ENCODE results near the gene EHD3. TPM values are rescaled to one million over a fixed set of nuclear protein-coding genes. Genes with fewer than 3 reads are reported as not detected.

EHD3 gene
- total and polyA plus RNA-seq, 10 of the 15 experiments (the other 5 are each of a cell fraction or from before 2014, with no cell fraction given), result 1.1 to 10.9 (median 8.2) TPM

GRCh38 chr2:31204783-31205182 lies 29.2 kb upstream of the EHD3 start:
- no peak for DNase-seq (ENCODE audit: low read depth, low spot score)
- no peak overlapping the region for H2AFZ ChIP-seq (ENCODE audit: control insufficient read depth, low read depth, low read length)
- no peaks in the 10 kb centered on the region for H3K79me2 ChIP-seq (ENCODE audit: control insufficient read depth, insufficient read depth, low read length)
- no peaks in the 10 kb centered on the region; a peak in 2 of 4 replicates for H3K27me3 ChIP-seq (replicated peaks in 1 of 2; ENCODE audit: control insufficient read depth in 2 of 2, insufficient read depth in 2 of 2, low read length in 1 of 2)
- ATAC-seq, result no peak
- no peaks in the 10 kb centered on the region for H3K36me3 ChIP-seq (ENCODE audit: control insufficient read depth in 2 of 2, insufficient read depth in 2 of 2, low read length in 1 of 2)
- H3K4me1 ChIP-seq (ENCODE audit: control insufficient read depth, insufficient read depth, low read length), result peaks cover 4% of the 10 kb centered on the region; the same call in 1 of the 2 replicates
- WGBS (ENCODE audit: insufficient coverage, insufficient replicate concordance, low lambda C conversion rate, missing lambda C conversion rate), result 62% methylated on average over 6 of the region's 6 CpGs
- intact Hi-C loops (cut with micrococcal nuclease; ENCODE audit: unreplicated experiment), result no loop called here
- no peak overlapping the region for H3K4me3 ChIP-seq
- no peak overlapping the region for H3K4me2 ChIP-seq (ENCODE audit: control insufficient read depth, insufficient read depth)
- TF ChIP-seq ATF7 (IDR thresholded peaks at IDR 0.05; ENCODE audit: low read depth) (no peak), FOXM1 (IDR thresholded peaks at IDR 0.05; ENCODE audit: low read depth, low read length) (no peak), RELA (IDR thresholded peaks at IDR 0.05; ENCODE audit: borderline replicate concordance, partially characterized antibody) (no peak), CUX1 (IDR thresholded peaks at IDR 0.05; ENCODE audit: insufficient replicate concordance, low read depth, low read length) (no peak), PAX5 (IDR thresholded peaks at IDR 0.05; ENCODE audit: borderline replicate concordance, low read depth, low read length) (no peak)
- ChIA-PET POLR2A (no interaction called here), SMC1A (ENCODE audit: uncharacterized antibody, unreplicated experiment) (no interaction called here), CTCF (interaction anchor here (1.2 to 1.5 kb wide), 2 partner anchors 128 to 490 kb away, joined by 3 read pairs; no protein-coding TSS in a partner anchor), RAD21 (ENCODE audit: unreplicated experiment) (no interaction called here)
- H3K27ac ChIP-seq (ENCODE audit: control insufficient read depth, insufficient read depth), result no peak overlapping the region
- no TSS peak for BruUV-seq (replicated peaks)
- H3K9me3 ChIP-seq (replicated peaks; ENCODE audit: control insufficient read depth, insufficient read depth, low read length), result no peaks in the 10 kb centered on the region
- in situ Hi-C loops (cut with MboI), result no loop called here
- no peak for FAIRE-seq
- no peaks in the 10 kb centered on the region for H4K20me1 ChIP-seq (ENCODE audit: control insufficient read depth, insufficient read depth)
- no peak overlapping the region for H3K9ac ChIP-seq (ENCODE audit: control insufficient read depth, insufficient read depth, low read length)
